ENCODE data around the gene POPDC3. TPM values are rescaled to one million over a fixed set of nuclear protein-coding genes. Genes with fewer than 3 reads are reported as not detected.

POPDC3 gene
- total RNA-seq, 1 experiment from 2014 or later: 29.2 TPM

DNA sequence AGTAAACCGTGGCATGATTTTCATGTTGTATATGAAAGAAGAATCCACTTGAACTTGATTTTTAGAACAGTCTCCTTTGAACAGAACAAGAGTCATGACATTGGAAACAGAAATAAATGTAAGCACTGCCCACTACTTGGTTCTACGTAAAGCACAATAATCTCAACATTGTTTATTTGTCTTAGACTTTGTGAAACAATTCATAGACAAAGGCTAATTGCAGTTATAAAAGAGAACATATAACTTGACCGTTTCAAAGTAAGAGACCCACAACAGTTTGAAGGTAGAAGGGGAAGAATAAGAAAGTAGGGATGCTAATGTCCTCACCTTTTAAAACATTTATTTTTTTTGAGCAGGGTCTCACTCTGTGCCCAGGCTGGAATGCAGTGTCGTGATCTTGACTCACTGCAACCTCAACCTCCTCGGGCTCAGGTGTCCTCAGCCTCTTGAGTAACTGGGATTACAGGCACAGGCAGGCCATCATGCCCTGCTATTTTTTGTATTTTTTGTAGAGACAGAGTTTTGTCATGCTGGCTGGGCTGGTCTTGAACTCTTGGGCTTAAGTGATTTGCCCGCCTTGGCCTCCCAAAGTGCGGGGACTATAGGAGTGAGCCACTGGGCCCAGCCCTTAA, 71.1 kb downstream of the POPDC3 start:
- in situ Hi-C loops (cut with HindIII; ENCODE audit: low pct_unique_long_range_greater_than_20kb, low sequenced_read_pairs): no loop called here

More for the DNA sequence above, 71.1 kb downstream of the POPDC3 start:
- POLR2A ChIA-PET: no interaction called here
- H3K27me3 ChIP-seq (ENCODE audit: control insufficient read depth, insufficient read depth, low read length): no peaks in the 10 kb centered on the region
- CTCF ChIA-PET: no interaction called here
- no peak overlapping the region for H3K27ac ChIP-seq (ENCODE audit: low read length)
- ATAC-seq (no peak), DNase-seq (ENCODE audit: low read depth, low spot score) (no peak)
- intact Hi-C loops (cut with micrococcal nuclease; ENCODE audit: unreplicated experiment): no loop called here
- no TSS peak for BruUV-seq (replicated peaks)
- peaks cover 3% of the 10 kb centered on the region; the same call in 1 of the 2 replicates for H3K36me3 ChIP-seq (ENCODE audit: control insufficient read depth, insufficient read depth, low read length)
- TF ChIP-seq, protein P1, sequence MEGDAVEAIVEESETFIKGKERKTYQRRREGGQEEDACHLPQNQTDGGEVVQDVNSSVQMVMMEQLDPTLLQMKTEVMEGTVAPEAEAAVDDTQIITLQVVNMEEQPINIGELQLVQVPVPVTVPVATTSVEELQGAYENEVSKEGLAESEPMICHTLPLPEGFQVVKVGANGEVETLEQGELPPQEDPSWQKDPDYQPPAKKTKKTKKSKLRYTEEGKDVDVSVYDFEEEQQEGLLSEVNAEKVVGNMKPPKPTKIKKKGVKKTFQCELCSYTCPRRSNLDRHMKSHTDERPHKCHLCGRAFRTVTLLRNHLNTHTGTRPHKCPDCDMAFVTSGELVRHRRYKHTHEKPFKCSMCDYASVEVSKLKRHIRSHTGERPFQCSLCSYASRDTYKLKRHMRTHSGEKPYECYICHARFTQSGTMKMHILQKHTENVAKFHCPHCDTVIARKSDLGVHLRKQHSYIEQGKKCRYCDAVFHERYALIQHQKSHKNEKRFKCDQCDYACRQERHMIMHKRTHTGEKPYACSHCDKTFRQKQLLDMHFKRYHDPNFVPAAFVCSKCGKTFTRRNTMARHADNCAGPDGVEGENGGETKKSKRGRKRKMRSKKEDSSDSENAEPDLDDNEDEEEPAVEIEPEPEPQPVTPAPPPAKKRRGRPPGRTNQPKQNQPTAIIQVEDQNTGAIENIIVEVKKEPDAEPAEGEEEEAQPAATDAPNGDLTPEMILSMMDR (IDR thresholded peaks at IDR 0.05): no peak
- TF ChIP-seq TCF7L2 (IDR thresholded peaks at IDR 0.05; ENCODE audit: low read depth, low read length) (no peak), SIN3A (IDR thresholded peaks at IDR 0.05; ENCODE audit: borderline replicate concordance, insufficient read depth, low read depth, low read length) (no peak), POLR2AphosphoS5 (IDR thresholded peaks at IDR 0.05; ENCODE audit: low read depth, low read length) (no peak)
- TF ChIP-seq, protein P2, sequence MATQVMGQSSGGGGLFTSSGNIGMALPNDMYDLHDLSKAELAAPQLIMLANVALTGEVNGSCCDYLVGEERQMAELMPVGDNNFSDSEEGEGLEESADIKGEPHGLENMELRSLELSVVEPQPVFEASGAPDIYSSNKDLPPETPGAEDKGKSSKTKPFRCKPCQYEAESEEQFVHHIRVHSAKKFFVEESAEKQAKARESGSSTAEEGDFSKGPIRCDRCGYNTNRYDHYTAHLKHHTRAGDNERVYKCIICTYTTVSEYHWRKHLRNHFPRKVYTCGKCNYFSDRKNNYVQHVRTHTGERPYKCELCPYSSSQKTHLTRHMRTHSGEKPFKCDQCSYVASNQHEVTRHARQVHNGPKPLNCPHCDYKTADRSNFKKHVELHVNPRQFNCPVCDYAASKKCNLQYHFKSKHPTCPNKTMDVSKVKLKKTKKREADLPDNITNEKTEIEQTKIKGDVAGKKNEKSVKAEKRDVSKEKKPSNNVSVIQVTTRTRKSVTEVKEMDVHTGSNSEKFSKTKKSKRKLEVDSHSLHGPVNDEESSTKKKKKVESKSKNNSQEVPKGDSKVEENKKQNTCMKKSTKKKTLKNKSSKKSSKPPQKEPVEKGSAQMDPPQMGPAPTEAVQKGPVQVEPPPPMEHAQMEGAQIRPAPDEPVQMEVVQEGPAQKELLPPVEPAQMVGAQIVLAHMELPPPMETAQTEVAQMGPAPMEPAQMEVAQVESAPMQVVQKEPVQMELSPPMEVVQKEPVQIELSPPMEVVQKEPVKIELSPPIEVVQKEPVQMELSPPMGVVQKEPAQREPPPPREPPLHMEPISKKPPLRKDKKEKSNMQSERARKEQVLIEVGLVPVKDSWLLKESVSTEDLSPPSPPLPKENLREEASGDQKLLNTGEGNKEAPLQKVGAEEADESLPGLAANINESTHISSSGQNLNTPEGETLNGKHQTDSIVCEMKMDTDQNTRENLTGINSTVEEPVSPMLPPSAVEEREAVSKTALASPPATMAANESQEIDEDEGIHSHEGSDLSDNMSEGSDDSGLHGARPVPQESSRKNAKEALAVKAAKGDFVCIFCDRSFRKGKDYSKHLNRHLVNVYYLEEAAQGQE (IDR thresholded peaks at IDR 0.05; ENCODE audit: insufficient read depth in 1 of 2, low read depth in 2 of 2, low read length in 1 of 2): no peak
- H3K9me3 ChIP-seq (ENCODE audit: control insufficient read depth, insufficient read depth, low read depth, low read length): no peaks in the 10 kb centered on the region
- no peaks in the 10 kb centered on the region for H3K4me1 ChIP-seq (ENCODE audit: control insufficient read depth, insufficient read depth, low read length)
- H3K4me3 ChIP-seq (ENCODE audit: low read depth in 2 of 2, low read length in 2 of 2): no peak overlapping the region

Other genes with a start within 250 kb of the POPDC3 start
- gene LIN28B, start 222.9 kb downstream of the POPDC3 start, total RNA-seq (2021; ENCODE audit: unreplicated experiment): 5.8 TPM
- 50.4 TPM for gene PREP, start 223.1 kb upstream of the POPDC3 start, total RNA-seq (2021; ENCODE audit: unreplicated experiment)

All from Panc1 (cell line).